ENCODE measurements around the gene PLOD1. TPM values are rescaled to one million over a fixed set of nuclear protein-coding genes. Genes with fewer than 3 reads are reported as not detected.

Gene PLOD1
- total RNA-seq, 3 donors from 2014 or later = 33.7 to 68.6 (median 35.4) TPM

DNA sequence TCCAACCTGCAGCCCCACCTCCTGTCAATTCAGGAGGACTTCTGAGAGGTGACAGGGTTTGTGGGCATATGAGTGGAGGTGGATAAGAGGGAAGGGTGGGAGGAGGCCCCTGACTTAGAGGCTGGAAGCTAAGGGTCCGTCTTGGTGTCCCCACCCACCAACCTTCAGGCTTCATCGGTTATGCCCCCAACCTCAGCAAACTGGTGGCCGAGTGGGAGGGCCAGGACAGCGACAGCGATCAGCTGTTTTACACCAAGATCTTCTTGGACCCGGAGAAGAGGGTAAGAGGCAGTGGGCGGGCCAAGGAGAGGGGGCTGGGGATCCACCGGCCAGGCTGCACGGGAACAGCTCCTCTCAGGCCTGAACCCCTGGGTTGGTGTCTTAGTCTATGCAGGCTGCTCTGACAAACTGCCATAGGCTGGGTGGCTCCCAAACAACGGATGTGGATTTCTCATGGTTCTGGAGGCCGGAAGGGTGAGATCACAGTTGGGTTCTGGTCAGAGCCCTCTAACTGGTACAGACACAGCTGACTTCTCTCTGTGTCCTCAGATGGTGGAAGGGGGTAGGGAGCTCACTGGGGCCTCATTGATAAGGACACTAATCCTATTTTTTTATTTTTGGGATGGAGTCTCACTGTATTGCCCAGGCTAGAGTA lies 18.1 kb downstream of the PLOD1 start:
- Histone ChIP-seq H3K36me3 (ENCODE audit: low read depth) (no peaks in the 10 kb centered on the region), H3K9me3 (no peaks in the 10 kb centered on the region), H3K4me1 (ENCODE audit: low read depth) (no peaks in the 10 kb centered on the region), H3K4me3 (no peak overlapping the region)
- ATAC-seq (no peak), DNase-seq (no peak)
- TF ChIP-seq CTCF (IDR thresholded peaks at IDR 0.05) = no peak
- intact Hi-C loops (cut with DNase I, micrococcal nuclease) = no loop called here

GRCh38 chr1:11955221-11955620 lies 20.7 kb downstream of the PLOD1 start:
- DNase-seq = no peak
- H3K36me3 ChIP-seq (ENCODE audit: low read depth) = no peaks in the 10 kb centered on the region

DNA sequence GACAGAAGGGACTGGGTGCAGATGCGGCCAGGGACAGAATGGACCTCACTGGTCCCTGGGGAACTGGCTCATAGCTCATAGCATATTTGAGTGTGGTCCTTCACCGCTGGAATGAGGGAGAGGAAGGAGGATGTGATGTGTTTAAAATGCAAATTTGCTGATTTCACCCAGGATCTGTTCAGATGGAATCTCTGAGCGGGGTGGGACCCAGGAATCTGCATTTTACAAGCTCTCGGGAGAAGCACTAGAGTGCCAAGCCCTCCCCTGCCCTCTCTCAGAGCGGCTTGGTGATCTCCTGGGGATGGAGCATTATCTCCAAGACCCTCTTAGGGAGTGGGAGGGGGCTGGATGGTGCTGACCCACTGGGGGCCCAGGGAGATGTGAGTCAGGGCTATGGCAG lies 22.9 kb downstream of the PLOD1 start:
- Histone ChIP-seq H3K4me1 (ENCODE audit: low read depth) (peaks cover 15% of the 10 kb centered on the region), H3K36me3 (ENCODE audit: low read depth) (no peaks in the 10 kb centered on the region), H3K4me3 (no peak overlapping the region), H3K9me3 (no peaks in the 10 kb centered on the region)
- intact Hi-C loops (cut with DNase I, micrococcal nuclease) = no loop called here
- no peak for ATAC-seq
- DNase-seq = no peak
- TF ChIP-seq CTCF (IDR thresholded peaks at IDR 0.05) = no peak

More at GRCh38 chr1:11955221-11955620, 20.7 kb downstream of the PLOD1 start:
- no peak for ATAC-seq
- intact Hi-C loops (cut with DNase I, micrococcal nuclease) = no loop called here
- H3K4me3 ChIP-seq = no peak overlapping the region
- no peaks in the 10 kb centered on the region for H3K9me3 ChIP-seq
- H3K4me1 ChIP-seq (ENCODE audit: low read depth) = peaks cover 2% of the 10 kb centered on the region
- no peak for TF ChIP-seq CTCF (IDR thresholded peaks at IDR 0.05)

GRCh38 chr1:11957897-11958296 lies 23.4 kb downstream of the PLOD1 start:
- H3K9me3 ChIP-seq = no peaks in the 10 kb centered on the region
- ATAC-seq (no peak), DNase-seq (no peak)
- H3K36me3 ChIP-seq (ENCODE audit: low read depth) = no peaks in the 10 kb centered on the region
- no peak overlapping the region for H3K4me3 ChIP-seq
- H3K4me1 ChIP-seq (ENCODE audit: low read depth) = peaks cover 15% of the 10 kb centered on the region
- intact Hi-C loops (cut with DNase I, micrococcal nuclease) = no loop called here
- no peak for TF ChIP-seq CTCF (IDR thresholded peaks at IDR 0.05)

GRCh38 chr1:11960276-11960675 lies 25.8 kb downstream of the PLOD1 start:
- DNase-seq (no peak), ATAC-seq (no peak)
- no peak for TF ChIP-seq CTCF (IDR thresholded peaks at IDR 0.05)
- no peaks in the 10 kb centered on the region for H3K36me3 ChIP-seq (ENCODE audit: low read depth)
- peaks cover 15% of the 10 kb centered on the region for H3K4me1 ChIP-seq (ENCODE audit: low read depth)
- intact Hi-C loops (cut with DNase I, micrococcal nuclease) = no loop called here
- H3K4me3 ChIP-seq = no peak overlapping the region
- no peaks in the 10 kb centered on the region for H3K9me3 ChIP-seq

DNA sequence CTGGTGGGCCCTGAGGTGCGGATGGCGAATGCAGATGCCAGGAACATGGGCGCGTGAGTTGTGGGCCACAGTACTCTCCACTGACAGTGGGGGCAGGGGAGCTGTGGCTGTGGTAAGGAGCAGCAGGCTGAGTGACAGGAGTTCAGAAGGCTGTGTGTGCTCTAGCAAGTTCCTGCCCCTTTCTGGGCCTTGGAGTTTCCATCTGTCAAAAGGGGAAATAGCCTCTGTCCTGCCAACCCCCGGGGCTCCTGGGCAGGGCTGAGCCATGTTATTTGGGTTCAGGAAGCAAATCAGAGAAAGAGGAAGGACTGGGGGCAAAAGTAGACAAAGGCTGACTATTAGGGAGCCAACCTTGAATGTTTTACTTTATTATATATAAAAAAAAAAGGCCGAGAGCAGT lies 26.2 kb downstream of the PLOD1 start:
- DNase-seq = no peak
- no peaks in the 10 kb centered on the region for H3K9me3 ChIP-seq
- no peak overlapping the region for H3K4me3 ChIP-seq
- ATAC-seq = peak; percentile 47
- TF ChIP-seq CTCF (IDR thresholded peaks at IDR 0.05) = no peak
- peaks cover 15% of the 10 kb centered on the region for H3K4me1 ChIP-seq (ENCODE audit: low read depth)
- intact Hi-C loops (cut with DNase I, micrococcal nuclease) = no loop called here
- no peaks in the 10 kb centered on the region for H3K36me3 ChIP-seq (ENCODE audit: low read depth)
